ENCODE data around the gene TNNI3K. TPM values are rescaled to one million over a fixed set of nuclear protein-coding genes. Genes with fewer than 3 reads are reported as not detected.

Gene TNNI3K
- total RNA-seq, 1 experiment from 2014 or later = not detected

DNA sequence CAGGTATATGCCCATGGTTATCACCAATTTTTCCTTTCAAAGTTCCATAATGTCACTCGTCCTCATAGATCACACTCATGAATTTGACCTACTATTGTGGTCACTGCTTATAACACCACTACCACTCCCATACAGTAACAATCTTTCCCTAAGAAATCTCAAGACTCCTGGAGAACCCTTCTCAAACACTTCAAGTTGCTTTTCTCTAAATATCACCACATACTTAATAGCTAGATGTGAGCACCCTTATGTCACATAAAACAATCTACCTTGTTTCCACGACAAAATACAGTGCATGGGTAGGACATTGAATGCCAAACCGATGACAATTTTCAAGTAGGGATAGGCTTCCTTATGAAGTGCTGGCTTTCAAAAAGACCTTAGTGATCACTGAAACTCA, 172.7 kb downstream of the TNNI3K start:
- Histone ChIP-seq H3T11ph (ENCODE audit: low read length) (no peak overlapping the region), H2BK20ac (ENCODE audit: low read depth, low read length, poor library complexity, severe bottlenecking) (no peak overlapping the region), H3K4me1 (ENCODE audit: insufficient read depth, low read length) (no peaks in the 10 kb centered on the region), H2AFZ (ENCODE audit: low read length) (no peak overlapping the region), H2BK12ac (ENCODE audit: insufficient read length, low read depth, low read length) (no peak overlapping the region), H2BK5ac (ENCODE audit: insufficient read length, low read length) (no peak overlapping the region), H3K9ac (ENCODE audit: extremely low read depth, insufficient read length, low read length) (no peak overlapping the region), H3K4ac (ENCODE audit: low read depth, low read length) (no peak overlapping the region), H3K14ac (ENCODE audit: insufficient read depth, low read length) (no peak overlapping the region), H4K91ac (ENCODE audit: insufficient read length, low read depth, low read length) (no peak overlapping the region), H3K4me2 (ENCODE audit: insufficient read depth, insufficient read length, low read length) (no peak overlapping the region), H3K18ac (ENCODE audit: insufficient read length, low read depth, low read length) (no peak overlapping the region), H3K23ac (ENCODE audit: insufficient read length, low read depth, low read length) (no peak overlapping the region), H3K79me2 (ENCODE audit: insufficient read depth, low read length) (no peaks in the 10 kb centered on the region), H3K23me2 (ENCODE audit: insufficient read length, low read depth, low read length, poor library complexity, severe bottlenecking) (no peaks in the 10 kb centered on the region), H2AK5ac (ENCODE audit: insufficient read length, low read length) (no peak overlapping the region), H3K27me3 (ENCODE audit: insufficient read depth, low read length) (no peaks in the 10 kb centered on the region), H4K20me1 (ENCODE audit: control insufficient read depth, insufficient read depth, insufficient read length) (no peaks in the 10 kb centered on the region), H2BK15ac (ENCODE audit: low read depth, low read length) (no peak overlapping the region), H3K79me1 (ENCODE audit: insufficient read depth, low read depth, low read length, poor library complexity, severe bottlenecking) (no peaks in the 10 kb centered on the region), H3K56ac (ENCODE audit: insufficient read length, low read depth, low read length) (no peak overlapping the region), H4K5ac (ENCODE audit: insufficient read length, low read depth, low read length) (no peak overlapping the region), H3K9me3 (ENCODE audit: control insufficient read depth, low read depth, low read length) (no peaks in the 10 kb centered on the region), H4K8ac (replicated peaks; ENCODE audit: insufficient read length, low read depth, low read length) (no peak overlapping the region), H2BK120ac (ENCODE audit: low read depth, low read length, poor library complexity, severe bottlenecking) (no peak overlapping the region), H3K27ac (ENCODE audit: insufficient read length, low read depth, low read length) (no peak overlapping the region)
- Mint-ChIP-seq H3K27ac (no peak overlapping the region; a peak in 1 of 7 replicates), H3K9me3 (no peaks in the 10 kb centered on the region), H3K27me3 (ENCODE audit: low read depth) (no peaks in the 10 kb centered on the region), H3K36me3 (ENCODE audit: insufficient read depth in 1 of 3, low read depth in 3 of 3) (no peaks in the 10 kb centered on the region), H3K4me1 (peaks cover 5 to 7% of the 10 kb centered on the region in 2 experiments; a peak in 3 of 4 replicates), H3K4me3 (no peak overlapping the region)
- DNase-seq = no peak
- no CpG with 5 or more reads among the region's 3 CpGs for WGBS (ENCODE audit: extremely low coverage, insufficient read length, low lambda C conversion rate)
- no peak for TF ChIP-seq CTCF (conservative IDR thresholded peaks at IDR 0.05)
